ENCODE results near the gene CNMD.

The CNMD gene

DNA sequence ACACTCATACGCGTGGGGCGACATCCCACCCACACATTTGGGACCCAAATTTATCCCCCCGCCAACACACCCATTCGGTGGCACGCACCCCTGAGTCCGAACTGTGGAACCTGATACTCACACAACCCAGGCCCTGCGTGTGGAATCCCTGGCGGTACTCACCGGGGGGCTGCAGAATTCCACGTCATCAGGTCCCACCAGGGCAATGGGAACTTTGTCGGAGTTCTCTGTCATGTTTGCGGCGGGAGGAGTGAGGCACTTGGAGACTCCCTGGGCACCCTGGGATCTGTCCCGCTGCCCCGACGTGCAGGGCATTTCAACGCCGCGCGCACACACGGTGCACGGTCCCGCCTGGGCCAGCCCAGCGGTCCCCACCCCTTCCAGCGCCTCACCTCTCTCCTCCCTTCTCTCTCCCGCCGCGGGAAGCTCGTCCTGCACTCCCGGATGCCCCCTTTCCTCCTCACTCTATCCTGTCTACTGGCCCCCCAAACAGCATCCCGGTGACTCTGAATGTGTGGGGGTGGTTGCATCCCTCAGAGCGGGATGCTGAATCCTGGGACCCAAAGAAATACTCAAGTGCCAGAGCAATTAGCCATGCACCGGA lies at the start of gene CNMD:
TSS of gene CNMD (minus strand) at position 353 of the 604 bp plus-strand sequence. CDS start at position 234, 119 bp downstream.
- DNase-seq (ENCODE audit: low read depth in 2 of 2) = no peak

DNA sequence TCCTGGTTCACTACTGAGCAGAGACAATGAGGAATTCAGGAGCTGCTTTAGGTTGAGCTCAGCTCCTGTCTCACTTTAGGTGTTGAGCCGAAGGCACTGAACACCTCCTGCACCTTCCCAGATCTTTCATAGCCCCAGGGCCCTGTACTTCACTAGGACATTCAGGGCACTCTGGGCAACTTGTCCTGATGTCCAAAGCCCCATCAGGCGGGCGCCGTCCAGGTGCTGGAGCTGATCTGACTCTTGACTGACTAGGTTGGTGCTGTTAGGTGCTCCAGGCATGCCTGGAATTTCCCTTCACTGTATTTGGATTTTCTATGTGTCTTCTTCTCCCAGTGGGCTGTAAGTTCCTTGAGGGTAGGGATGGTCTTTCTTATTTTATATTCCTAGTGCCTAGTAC lies 48.4 kb upstream of the CNMD start:
- DNase-seq (ENCODE audit: low read depth in 2 of 2) = no peak

DNA sequence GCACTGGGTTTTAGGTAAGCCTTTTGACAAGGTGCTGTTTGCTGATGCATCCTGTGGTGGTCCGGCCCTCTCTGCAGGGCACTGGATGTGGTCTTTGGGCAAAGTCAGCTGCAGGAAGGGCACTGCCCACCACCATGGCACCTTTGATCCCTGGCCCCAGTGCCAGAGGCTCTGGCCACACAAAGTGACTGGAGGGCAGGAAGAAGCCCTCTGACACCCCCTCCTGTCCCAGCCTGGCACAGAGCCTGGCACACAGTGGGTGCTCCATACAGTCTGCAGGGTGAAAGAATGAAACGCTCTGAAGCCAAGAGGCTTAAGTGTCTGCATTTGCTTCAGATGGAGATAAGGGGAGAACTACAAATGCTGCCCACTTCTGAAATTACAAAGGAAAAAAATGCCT lies 47.6 kb upstream of the CNMD start:
- DNase-seq (ENCODE audit: low read depth in 2 of 2) = no peak

DNA sequence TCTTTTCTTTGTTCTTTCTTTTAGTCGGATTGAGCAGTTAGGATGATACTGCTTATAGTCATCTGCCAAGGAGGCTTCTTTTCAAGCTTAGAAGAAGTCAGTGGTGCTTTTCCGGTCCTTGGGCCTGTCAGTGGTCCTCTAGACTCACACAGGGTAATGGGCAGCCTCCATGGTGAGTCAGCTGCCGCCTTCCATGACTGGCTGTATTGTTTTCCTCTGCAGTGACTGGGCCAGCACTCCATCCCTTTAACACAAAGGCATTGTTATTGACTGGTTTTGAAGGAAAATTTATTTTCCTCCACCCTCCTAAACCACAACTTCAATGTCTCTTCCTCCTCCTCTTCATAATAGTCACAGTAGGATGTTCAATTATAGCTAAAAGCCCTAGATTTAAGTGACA lies 47.1 kb upstream of the CNMD start:
- no peak for DNase-seq (ENCODE audit: low read depth in 2 of 2)

DNA sequence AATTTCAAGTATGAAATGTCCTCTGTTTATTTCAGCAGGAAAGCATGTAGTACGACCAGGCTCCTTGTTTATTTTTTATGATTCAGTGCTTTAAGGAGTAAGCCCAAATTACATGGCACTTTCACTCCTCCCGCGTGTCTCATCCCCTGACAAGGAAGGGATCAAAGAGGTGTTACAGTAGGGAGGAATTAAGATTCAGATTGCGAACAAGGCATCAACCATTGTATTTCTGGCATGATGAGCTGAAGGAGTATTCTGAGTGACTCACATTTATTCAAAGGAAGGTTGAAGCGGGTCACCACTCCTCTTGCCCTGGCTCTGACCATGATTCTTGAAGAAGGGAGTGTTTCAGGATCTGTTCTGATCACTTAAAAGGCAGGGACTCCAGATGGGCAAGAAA lies 46.1 kb upstream of the CNMD start:
- no peak for DNase-seq (ENCODE audit: low read depth in 2 of 2)

DNA sequence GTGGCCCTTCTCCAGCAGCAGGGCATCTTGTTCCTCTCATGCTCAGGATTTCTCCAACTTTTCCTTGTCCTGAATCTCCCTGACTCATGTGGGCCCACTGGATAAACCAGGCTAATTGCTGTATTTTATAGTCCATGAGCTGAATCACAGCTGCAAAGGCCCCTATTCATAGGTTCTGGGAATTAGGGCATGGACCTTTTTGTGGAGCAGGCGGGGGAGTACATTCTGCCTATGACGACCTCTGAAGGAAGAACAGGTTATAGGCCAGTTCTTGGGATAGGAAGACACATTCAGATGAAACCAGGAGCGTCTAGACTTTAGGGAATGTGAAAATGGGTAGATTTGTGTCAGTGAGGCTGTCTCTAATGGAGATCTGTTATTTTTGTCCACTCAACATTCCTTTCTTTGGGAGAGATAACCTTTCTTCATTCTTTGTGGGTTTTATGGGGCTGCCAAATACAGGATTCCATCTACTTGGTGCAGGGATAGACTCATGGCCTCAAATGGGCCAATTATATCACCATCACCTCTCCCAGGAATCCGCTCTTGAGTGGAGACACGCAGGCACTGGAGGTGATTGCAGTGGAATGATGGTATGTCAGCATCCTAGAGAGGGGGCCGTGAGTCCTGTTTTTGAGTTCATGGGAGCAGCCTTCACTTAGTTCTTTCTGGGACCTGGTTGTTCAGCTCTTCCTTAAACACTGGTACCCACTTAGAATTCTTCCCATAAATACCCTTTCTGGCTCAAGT lies 45.1 kb upstream of the CNMD start:
- no peak for DNase-seq (ENCODE audit: low read depth in 2 of 2)

DNA sequence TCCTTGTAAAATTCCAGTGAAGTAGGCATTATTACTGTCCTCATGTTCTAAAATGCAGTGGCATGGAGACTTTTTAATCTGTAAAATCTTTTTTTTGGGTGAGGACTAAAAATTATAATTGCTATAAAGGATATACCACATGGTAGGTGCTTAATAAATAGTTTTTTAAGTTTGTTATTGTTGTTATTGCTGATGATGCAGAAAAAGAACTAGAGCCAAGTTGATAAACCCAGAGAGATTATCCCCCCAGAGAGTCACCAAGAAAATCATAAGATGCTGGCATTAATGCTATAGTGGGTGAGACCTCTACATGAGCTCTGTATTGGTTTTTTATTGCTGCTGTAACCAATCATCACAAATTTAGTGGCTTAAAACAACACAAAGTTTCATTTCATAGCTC lies 44.3 kb upstream of the CNMD start:
- no peak for DNase-seq (ENCODE audit: low read depth in 2 of 2)

DNA sequence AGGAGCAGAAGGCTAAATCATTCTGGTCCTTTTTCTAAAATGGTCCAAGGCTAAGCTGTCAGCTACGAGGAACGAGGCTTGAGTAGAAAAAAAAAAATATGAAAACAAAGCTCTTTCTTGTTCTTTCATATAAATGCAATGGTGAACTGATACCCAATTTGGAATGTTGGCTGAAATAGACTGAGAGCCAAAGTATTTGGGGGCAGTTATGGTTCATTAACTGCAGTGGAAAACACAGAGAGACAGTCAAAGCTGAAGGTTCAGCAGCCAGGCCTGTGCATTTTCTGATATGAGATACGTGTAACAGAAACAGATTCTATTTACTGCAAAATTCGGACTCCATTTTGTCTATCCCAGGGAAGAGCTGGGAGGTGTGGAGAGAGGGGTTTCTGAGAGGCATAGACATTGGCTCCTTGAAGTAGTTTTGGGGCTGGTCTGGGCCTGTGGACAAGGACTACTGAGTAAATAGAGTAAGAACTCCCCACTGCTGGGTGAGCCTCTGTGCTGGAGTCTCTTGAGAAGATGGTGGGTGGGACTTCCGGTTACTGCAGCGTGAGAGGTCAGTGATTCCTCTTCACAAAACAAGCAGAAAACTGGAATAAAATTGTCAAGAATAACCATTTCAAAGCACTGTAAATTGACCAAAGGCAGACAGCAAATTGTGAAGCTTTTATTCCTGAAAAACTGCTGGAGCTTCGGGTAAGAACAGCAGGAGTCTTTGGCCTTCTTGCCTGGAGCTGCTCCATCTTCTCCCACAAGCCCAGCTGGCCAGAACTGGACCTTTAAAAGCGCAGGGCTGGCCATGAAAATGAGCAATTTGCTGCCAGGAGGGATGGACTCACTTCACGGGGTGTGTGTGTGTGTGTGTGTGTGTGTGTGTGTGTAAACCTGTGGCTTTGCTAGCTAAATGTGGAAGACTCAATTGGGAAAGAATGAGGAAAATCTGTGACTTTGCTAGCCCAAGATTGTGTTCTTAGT lies 43.1 kb upstream of the CNMD start:
- DNase-seq (ENCODE audit: low read depth in 2 of 2) = no peak

DNA sequence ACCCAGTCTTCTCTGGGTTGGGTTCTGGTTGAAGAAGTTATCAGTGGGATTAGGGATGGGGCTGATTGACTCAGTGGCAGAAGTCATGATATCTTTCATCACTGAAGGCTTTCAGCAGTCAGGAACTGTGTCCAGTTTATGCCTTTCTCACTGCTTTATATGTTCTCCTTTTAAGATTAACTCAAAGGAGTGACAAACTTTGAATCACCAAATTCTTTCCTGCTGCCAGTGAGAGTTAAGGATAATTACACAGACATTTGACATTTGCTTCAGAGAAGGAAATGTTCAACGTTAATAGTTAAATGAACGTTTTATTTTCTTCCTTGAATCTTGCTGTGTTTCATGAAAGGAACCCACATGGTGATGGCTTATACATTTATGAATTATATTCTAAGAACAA lies 41.0 kb upstream of the CNMD start:
- DNase-seq (ENCODE audit: low read depth in 2 of 2) = no peak

DNA sequence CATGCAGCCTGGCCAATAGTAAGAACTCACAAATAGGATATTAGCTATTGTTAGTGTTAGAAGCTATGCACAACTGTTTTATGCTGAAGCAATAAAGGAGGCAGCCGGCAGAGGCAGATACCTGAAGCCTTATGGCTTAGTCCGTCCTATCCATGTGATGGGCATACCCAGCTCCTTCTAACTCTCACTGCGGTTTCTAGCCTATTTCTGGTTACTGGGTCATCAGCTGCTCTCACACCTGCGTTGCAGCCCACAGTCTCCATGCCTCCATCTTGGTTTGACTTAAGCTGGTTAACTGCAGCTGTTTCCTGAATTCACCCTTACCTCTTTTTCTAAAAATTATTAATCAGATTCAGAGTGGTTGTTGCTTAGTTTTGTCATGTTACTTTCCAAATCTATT lies 40.5 kb upstream of the CNMD start:
- DNase-seq (ENCODE audit: low read depth in 2 of 2) = no peak

DNA sequence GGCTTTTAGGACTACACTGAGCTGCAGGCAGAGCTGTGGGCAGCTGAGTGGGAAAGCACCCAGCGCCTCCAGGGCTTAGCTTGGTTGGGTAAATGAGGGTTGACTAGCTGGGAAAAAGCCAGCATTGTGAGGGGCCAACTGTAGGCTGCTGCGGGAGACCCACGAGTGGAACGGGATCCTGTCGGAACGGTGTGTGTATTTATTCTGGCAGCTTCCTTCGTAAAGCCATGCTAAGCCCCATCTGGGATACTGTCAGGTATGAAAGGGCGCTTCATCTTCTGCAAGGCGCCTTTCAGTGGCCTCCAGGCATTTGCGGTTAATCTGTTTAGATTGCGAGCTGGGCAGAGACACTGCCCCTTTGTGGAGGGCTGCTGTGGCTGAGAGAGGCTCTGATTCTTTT lies 39.5 kb upstream of the CNMD start:
- DNase-seq (ENCODE audit: low read depth in 2 of 2) = no peak

DNA sequence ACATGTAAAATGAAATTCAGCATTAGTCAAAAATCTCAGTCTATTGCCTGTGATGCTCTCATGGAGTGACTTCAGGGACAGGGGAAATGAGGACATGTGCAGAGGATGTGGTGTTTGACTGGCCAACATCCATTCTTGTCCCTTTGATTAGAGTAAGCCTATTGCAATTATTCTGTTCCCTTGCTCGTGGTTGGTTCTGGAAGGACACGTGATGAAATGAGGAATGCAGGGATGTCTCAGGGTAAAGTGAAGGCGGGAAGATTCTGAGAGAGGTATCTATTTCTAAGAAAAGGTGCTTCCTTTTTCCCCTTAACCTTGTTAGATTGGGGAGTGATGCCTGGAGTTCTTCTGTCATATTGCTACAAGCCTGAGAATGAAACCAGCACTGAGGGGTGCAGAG lies 37.1 kb upstream of the CNMD start:
- DNase-seq (ENCODE audit: low read depth in 2 of 2) = no peak

DNA sequence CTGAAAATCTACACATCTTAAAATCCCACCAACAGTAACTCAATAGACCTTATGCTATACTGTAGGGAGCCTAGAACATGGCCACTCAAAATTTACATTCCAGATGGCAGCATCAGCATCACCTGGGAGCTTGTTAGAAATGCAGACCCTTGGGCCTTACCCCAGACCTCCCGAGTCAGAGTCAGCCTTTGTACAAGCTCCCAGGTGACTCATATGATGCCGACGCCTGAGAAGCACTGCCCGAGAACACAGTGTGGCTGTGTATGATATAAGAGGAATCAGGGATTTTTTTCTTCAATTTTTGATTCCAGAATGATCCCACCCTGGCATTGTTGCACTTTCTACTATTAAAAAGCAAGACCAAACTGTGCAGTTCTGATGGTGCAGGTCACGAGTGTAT lies 35.9 kb upstream of the CNMD start:
- no peak for DNase-seq (ENCODE audit: low read depth in 2 of 2)

DNA sequence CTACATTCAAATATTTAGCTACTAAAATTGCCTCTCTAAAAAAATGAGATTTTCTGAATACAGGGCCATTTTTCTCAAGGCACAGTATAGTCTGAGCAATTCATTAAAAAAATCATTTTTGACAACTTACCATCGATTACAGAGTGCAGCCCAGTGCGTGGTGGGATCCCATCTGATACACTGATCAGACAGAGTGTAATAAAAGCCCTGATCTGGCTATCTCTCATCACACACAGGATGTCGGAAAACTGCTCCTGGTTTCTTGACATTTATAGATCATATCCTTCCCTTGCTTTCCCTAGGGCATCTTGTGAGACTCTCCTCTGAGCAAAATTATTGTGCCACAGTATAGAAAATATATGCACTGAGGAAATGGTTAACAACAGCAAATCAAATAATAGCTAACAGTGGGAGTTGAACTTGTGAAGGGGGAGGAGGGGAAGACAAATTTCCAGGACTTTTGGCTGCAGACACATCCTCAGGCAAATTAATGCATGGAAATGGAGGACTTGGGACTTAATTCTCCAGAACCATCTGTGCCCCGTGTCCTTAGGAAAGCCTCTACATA lies 28.4 kb upstream of the CNMD start:
- no peak for DNase-seq (ENCODE audit: low read depth in 2 of 2)

DNA sequence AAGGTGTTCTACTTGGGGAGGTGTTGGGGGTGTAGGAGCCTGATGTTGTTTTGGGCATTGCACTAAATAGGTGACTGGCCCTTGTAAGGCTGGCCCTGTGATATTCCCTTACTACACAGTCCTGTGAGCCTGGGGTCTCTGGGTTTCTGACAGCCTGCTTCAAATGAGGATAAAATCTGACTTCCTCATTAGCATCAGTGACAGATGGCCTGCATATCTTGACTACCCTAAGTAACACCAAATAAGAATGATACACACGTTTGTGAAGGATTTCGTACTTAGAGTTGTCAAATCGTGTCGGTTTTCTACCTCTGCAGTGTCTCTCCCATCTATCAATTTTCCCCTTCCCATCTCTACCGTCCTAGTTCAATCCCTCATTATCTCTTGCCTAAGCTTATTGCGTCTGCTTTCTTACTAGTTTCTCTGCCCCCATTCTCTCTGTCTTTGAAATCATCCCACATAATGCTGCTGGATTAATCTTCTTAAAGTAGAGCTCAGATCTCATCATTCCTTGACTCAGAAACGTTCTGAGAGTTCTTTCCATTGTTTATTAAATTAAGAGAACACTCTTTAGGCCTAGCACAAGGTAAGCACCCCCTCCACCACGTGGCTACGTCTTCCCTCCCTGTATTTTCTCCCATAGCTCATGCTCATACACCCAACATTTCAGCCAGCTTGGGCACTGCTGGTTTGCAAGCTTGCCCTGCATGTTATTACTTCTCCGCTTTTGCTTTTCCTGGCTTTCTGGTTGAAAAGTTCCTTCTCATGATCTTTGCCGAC lies 26.2 kb upstream of the CNMD start:
- DNase-seq (ENCODE audit: low read depth in 2 of 2) = no peak

DNA sequence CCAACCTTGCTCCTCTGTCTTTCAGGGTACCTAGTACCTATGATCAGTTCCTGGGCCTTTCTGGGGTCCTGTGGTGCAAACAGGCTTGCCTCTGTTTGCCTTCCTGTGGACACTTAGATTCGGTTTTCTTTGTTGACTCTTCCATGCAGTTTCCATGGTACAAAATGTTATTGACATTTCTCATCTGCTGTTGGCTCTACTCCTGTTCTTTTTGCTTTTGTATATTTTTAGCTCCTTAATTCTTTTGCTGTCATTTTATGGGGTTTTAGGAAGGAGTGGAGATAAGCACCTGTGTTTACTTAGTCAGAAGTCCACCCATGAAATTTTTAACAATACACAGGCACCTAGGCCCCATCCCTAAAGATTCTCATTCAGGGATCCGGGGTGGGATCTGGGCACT lies 20.5 kb upstream of the CNMD start:
- DNase-seq (ENCODE audit: low read depth in 2 of 2) = no peak

DNA sequence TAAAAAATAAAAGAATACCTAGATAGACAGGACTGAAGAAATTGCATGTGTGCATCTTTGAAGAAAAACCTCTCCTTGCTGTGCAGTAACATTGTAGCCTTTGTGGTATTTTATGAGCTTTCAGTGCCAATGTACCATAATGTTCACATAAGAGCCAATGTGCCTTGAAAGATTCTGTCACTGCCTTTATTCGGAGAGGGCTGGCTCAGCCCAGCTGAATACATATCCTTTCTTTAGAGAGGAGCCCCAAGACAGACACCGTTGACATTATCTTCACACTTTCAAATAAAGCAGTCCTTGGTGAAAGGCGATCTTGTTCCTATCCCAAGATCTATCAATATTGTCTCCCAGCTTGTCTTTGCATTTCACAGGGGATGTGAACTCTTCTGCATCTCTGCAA lies 18.5 kb upstream of the CNMD start:
- no peak for DNase-seq (ENCODE audit: low read depth in 2 of 2)

DNA sequence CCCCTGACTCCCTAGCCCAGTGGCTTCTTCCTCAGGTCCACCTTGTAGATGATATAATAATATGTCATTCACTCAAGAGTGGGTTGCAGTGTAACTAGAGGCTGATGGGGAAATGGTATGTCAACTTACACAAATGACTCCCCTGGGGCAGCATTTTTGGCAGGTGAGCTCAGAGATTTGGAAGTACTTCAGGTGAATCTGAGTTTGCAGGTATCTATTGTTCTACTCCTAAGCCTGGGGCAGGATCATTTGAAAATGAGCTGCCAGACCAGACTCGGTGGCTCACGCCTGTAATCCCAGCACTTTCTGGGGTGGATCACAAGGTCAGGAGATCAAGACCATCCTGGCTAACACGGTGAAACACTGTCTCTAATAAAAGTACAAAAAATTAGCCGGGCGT lies 11.6 kb upstream of the CNMD start:
- no peak for DNase-seq (ENCODE audit: low read depth in 2 of 2)

DNA sequence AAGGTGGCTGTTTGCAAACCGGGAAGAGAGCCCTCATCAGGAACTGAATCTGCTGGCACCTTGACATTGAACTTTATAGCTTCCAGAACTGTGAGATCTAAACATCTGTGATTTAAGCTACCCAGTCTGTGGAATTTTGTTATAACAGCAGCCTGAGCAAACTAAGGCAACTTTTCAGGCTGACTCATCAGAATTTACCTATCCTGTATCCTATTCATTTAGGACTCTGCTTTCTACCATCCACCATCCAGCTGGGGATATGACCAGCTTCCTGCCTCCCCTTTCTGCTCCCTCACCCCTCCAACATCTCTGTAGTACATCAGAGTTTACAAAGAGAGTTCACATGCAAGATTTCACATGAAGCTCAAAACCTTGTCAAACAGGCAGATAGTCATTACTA lies 11.1 kb upstream of the CNMD start:
- DNase-seq (ENCODE audit: low read depth in 2 of 2) = no peak

DNA sequence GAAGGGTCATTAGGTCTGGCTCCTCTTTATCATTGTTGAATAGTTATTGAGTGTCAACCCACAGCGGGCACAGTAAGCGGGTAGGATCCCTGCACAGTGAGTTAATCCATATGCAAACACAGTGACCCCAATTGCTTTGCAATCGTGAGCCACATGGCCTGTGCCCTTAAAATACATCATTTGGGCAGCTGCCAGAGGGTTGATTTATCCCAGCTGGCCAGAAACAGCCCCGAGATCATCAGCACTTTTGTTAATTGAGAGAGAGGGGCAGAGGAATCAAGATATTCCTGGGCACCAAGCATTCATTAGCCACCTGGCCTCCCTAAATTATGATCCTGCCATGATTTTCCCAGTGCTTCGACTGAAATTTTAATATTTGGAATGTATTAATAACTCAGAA lies 9.8 kb upstream of the CNMD start:
- DNase-seq (ENCODE audit: low read depth in 2 of 2) = no peak

DNA sequence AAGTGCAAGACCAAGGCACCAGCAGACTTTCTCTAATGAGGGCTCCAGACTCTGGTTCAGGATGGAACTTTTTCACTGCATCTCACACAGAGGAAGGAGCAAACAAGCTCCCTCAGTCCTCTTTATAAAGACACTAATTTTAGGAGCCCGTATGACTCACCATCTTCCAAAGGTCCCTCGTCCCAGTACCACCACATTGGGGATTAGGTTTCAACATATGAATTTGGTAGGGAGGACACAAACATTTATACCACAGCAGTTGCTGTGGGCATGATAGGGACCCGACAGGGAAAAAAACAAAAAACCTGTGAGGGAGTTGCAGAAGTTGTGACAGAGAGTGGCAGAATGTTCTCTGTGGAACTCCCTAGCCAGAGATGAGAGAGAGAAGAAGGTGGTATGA lies 6.5 kb upstream of the CNMD start:
- no peak for DNase-seq (ENCODE audit: low read depth in 2 of 2)
